SK-N-SH treated with all-trans-retinoic acid at 6 μM for 48 hours (cell line): ENCODE results near the gene ERCC1.

Source experiments
- RARB ChIP-seq: fragments of 250-450 bp; sonication (Bioruptor Pico); IDR thresholded peaks from 2 replicates; pipeline ENCODE4 v1.8.0; 2021; ENCODE audit warnings: mild to moderate bottlenecking, moderate library complexity
- TCF4 ChIP-seq: fragments of 250-450 bp; sonication (Bioruptor Pico); IDR thresholded peaks from 2 replicates; pipeline ENCODE4 v1.8.0; 2021; ENCODE audit warnings: mild to moderate bottlenecking, moderate library complexity, borderline replicate concordance
- TF ChIP-seq, protein P1 (sequence below): fragments of 250-450 bp; sonication (Bioruptor Pico); IDR thresholded peaks from 2 replicates; pipeline ENCODE4 v1.8.0; 2020; ENCODE audit warnings: mild to moderate bottlenecking, moderate library complexity, borderline replicate concordance

DNA sequence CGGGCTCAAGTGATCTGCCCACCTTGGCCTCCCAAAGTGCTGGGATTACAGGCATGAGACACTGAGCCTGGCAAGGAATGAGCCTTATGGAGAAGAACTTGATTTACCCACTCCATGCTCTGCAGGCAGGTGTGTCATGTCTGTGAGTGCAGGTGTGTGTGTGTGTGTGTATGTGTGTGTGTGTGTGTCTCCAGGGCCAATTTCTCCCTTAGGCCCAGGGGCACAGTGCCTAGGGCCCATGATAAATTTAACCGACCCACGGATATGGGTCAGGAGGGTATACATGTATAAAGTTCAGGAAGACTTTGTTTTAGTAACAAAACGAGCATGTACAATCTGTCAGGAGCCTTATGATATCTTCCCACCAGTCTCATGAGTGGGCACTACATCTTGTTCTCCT is 39.5 kb upstream of the ERCC1 start:
- TF ChIP-seq, protein P1, sequence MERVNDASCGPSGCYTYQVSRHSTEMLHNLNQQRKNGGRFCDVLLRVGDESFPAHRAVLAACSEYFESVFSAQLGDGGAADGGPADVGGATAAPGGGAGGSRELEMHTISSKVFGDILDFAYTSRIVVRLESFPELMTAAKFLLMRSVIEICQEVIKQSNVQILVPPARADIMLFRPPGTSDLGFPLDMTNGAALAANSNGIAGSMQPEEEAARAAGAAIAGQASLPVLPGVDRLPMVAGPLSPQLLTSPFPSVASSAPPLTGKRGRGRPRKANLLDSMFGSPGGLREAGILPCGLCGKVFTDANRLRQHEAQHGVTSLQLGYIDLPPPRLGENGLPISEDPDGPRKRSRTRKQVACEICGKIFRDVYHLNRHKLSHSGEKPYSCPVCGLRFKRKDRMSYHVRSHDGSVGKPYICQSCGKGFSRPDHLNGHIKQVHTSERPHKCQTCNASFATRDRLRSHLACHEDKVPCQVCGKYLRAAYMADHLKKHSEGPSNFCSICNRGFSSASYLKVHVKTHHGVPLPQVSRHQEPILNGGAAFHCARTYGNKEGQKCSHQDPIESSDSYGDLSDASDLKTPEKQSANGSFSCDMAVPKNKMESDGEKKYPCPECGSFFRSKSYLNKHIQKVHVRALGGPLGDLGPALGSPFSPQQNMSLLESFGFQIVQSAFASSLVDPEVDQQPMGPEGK (CRISPR knock-in tag) = no peak
- TF ChIP-seq TCF4 (no peak), RARB (CRISPR knock-in tag) (no peak)
